Gastroesophageal sphincter (tissue), 3 donors: ENCODE data around the gene RNPS1.

Experiments used
- CTCF ChIP-seq, 4 experiments: fragments of 200-600 bp in 2 of 4; fragments of 450-650 bp in 2 of 4; sonication (generic) in 1 of 4; IDR thresholded peaks; one replicate each; pipeline ENCODE4 v1.5.1; 2017 to 2019; ENCODE audit warnings: antibody characterized with exemption in 4 of 4, mild to moderate bottlenecking in 2 of 4, moderate library complexity in 2 of 4
- POLR2AphosphoS5 ChIP-seq: sonication (generic); formaldehyde crosslinking; IDR thresholded peaks from one replicate; pipeline ENCODE4 v1.6.1; 2017; ENCODE audit warnings: antibody characterized with exemption

DNA sequence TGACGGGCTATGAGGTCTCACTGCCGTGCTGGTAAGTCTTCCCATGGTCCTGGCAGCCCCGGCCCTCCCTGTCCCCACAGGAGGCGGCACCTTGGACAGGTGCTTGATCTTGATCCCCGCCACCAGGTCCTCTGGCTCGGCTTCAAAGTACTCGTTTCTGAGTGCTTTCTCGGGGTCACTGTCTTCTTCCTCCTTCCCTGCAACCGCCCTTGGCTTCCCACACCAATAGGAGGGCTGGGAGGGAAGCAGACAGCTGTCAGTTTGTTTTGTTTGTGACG lies 31.9 kb upstream of the RNPS1 start:
- TF ChIP-seq CTCF (IDR thresholded peaks at IDR 0.05) (no peak), POLR2AphosphoS5 (no peak)
